ENCODE results near the gene MEX3A.

- TF ChIP-seq, protein P1, sequence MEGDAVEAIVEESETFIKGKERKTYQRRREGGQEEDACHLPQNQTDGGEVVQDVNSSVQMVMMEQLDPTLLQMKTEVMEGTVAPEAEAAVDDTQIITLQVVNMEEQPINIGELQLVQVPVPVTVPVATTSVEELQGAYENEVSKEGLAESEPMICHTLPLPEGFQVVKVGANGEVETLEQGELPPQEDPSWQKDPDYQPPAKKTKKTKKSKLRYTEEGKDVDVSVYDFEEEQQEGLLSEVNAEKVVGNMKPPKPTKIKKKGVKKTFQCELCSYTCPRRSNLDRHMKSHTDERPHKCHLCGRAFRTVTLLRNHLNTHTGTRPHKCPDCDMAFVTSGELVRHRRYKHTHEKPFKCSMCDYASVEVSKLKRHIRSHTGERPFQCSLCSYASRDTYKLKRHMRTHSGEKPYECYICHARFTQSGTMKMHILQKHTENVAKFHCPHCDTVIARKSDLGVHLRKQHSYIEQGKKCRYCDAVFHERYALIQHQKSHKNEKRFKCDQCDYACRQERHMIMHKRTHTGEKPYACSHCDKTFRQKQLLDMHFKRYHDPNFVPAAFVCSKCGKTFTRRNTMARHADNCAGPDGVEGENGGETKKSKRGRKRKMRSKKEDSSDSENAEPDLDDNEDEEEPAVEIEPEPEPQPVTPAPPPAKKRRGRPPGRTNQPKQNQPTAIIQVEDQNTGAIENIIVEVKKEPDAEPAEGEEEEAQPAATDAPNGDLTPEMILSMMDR (IDR thresholded peaks at IDR 0.05; ENCODE audit: low read depth, low read length, missing input control): no peak
- TF ChIP-seq NR2F2 (IDR thresholded peaks at IDR 0.05): no peak
- TF ChIP-seq, protein P2, sequence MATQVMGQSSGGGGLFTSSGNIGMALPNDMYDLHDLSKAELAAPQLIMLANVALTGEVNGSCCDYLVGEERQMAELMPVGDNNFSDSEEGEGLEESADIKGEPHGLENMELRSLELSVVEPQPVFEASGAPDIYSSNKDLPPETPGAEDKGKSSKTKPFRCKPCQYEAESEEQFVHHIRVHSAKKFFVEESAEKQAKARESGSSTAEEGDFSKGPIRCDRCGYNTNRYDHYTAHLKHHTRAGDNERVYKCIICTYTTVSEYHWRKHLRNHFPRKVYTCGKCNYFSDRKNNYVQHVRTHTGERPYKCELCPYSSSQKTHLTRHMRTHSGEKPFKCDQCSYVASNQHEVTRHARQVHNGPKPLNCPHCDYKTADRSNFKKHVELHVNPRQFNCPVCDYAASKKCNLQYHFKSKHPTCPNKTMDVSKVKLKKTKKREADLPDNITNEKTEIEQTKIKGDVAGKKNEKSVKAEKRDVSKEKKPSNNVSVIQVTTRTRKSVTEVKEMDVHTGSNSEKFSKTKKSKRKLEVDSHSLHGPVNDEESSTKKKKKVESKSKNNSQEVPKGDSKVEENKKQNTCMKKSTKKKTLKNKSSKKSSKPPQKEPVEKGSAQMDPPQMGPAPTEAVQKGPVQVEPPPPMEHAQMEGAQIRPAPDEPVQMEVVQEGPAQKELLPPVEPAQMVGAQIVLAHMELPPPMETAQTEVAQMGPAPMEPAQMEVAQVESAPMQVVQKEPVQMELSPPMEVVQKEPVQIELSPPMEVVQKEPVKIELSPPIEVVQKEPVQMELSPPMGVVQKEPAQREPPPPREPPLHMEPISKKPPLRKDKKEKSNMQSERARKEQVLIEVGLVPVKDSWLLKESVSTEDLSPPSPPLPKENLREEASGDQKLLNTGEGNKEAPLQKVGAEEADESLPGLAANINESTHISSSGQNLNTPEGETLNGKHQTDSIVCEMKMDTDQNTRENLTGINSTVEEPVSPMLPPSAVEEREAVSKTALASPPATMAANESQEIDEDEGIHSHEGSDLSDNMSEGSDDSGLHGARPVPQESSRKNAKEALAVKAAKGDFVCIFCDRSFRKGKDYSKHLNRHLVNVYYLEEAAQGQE (IDR thresholded peaks at IDR 0.05): no peak
- TF ChIP-seq JUND (IDR thresholded peaks at IDR 0.05): no peak
- TF ChIP-seq RXRA (IDR thresholded peaks at IDR 0.05): no peak
- TF ChIP-seq GABPA (IDR thresholded peaks at IDR 0.05 in 1 of 2, conservative IDR thresholded peaks at IDR 0.05 in 1 of 2): no peak
- TF ChIP-seq YY1 (IDR thresholded peaks at IDR 0.05): no peak
- TF ChIP-seq, protein P3, sequence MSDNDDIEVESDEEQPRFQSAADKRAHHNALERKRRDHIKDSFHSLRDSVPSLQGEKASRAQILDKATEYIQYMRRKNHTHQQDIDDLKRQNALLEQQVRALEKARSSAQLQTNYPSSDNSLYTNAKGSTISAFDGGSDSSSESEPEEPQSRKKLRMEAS (IDR thresholded peaks at IDR 0.05): no peak
- no peak for TF ChIP-seq TAF1 (conservative IDR thresholded peaks at IDR 0.05)
Measured at GRCh38 chr1:156074661-156075060, 7.6 kb downstream of the MEX3A start.
